Liver (tissue), 9 donors: Measurements from ENCODE around the gene RAB28. TPM values are rescaled to one million over a fixed set of nuclear protein-coding genes. Genes with fewer than 3 reads are reported as not detected.

Experiments used
- DNase-seq: peaks from one replicate; pipeline ENCODE4 v3.0.0-alpha.2; 2017; ENCODE audit warnings: low spot score
- H3K27ac ChIP-seq, 2 donors: one replicate each; pipeline ENCODE4 v1.7.0; 2013; ENCODE audit warnings: inconsistent platforms in 2 of 2, low read length in 2 of 2, control low read depth in 1 of 2, low read depth in 1 of 2, mild to moderate bottlenecking in 1 of 2
- H3K27me3 ChIP-seq, 4 donors: one replicate each; pipeline versions ENCODE4 v1.6.1 to v1.7.0; 2013; ENCODE audit warnings: low read length in 3 of 4, inconsistent platforms in 1 of 4, mild to moderate bottlenecking in 1 of 4, moderate library complexity in 1 of 4; ENCODE audit not compliant: control insufficient read depth in 4 of 4, insufficient read depth in 4 of 4
- H3K36me3 ChIP-seq, 4 donors: one replicate each; pipeline versions ENCODE4 v1.6.1 to v1.7.0; 2013; ENCODE audit warnings: low read length in 3 of 4, mild to moderate bottlenecking in 3 of 4, low read depth in 1 of 4, moderate library complexity in 1 of 4; ENCODE audit not compliant: control insufficient read depth in 4 of 4, insufficient read depth in 3 of 4
- H3K4me1 ChIP-seq, 4 donors: one replicate each; pipeline versions ENCODE4 v1.6.1 to v1.7.0; 2013; ENCODE audit warnings: low read length in 3 of 4, mild to moderate bottlenecking in 3 of 4, moderate library complexity in 1 of 4; ENCODE audit not compliant: control insufficient read depth in 4 of 4, insufficient read depth in 4 of 4
- H3K4me3 ChIP-seq, 3 donors: one replicate each; pipeline versions ENCODE4 v1.6.1 to v1.7.0; 2013; ENCODE audit warnings: low read length in 3 of 3, control low read depth in 1 of 3, low read depth in 1 of 3, mild to moderate bottlenecking in 1 of 3
- H3K9ac ChIP-seq, 2 donors: one replicate each; pipeline ENCODE4 v1.7.0; 2013; ENCODE audit warnings: low read length in 2 of 2, mild to moderate bottlenecking in 2 of 2, moderate library complexity in 2 of 2, control low read depth in 1 of 2, low read depth in 1 of 2
- H3K9me3 ChIP-seq, 4 donors: one replicate each; pipeline versions ENCODE4 v1.6.1 to v1.7.0; 2013; ENCODE audit warnings: low read length in 3 of 4; ENCODE audit not compliant: control insufficient read depth in 4 of 4
- ATF3 ChIP-seq: IDR thresholded peaks from 2 replicates; pipeline ENCODE4 v1.6.1; 2016; ENCODE audit warnings: antibody characterized with exemption
- EGR1 ChIP-seq, 2 donors: IDR thresholded peaks; 2 replicates each; pipeline ENCODE4 v1.6.1; 2016 to 2018; ENCODE audit warnings: antibody characterized with exemption in 2 of 2, low read depth in 2 of 2
- FOXA1 ChIP-seq: IDR thresholded peaks from 2 replicates; pipeline ENCODE4 v1.6.1; 2016; ENCODE audit warnings: antibody characterized with exemption
- FOXA2 ChIP-seq: IDR thresholded peaks from 2 replicates; pipeline ENCODE4 v1.6.1; 2016; ENCODE audit warnings: antibody characterized with exemption
- GABPA ChIP-seq, 2 donors: IDR thresholded peaks in 1 of 2; conservative IDR thresholded peaks in 1 of 2; 2 replicates each; pipeline ENCODE4 v1.6.1; 2016; ENCODE audit warnings: antibody characterized with exemption in 2 of 2, mild to moderate bottlenecking in 1 of 2, moderate library complexity in 1 of 2
- HNF4A ChIP-seq, 2 donors: conservative IDR thresholded peaks; 2 replicates each; pipeline ENCODE4 v1.6.1; 2016; ENCODE audit warnings: antibody characterized with exemption in 2 of 2, mild to moderate bottlenecking in 2 of 2
- HNF4G ChIP-seq: IDR thresholded peaks from 2 replicates; pipeline ENCODE4 v1.6.1; 2016; ENCODE audit warnings: antibody characterized with exemption
- JUND ChIP-seq, 2 donors: IDR thresholded peaks; 2 replicates each; pipeline ENCODE4 v1.6.1; 2016; ENCODE audit warnings: antibody characterized with exemption in 2 of 2
- MAX ChIP-seq: IDR thresholded peaks from 2 replicates; pipeline ENCODE4 v1.6.1; 2016; ENCODE audit warnings: antibody characterized with exemption
- NR2F2 ChIP-seq: IDR thresholded peaks from 2 replicates; pipeline ENCODE4 v1.6.1; 2016; ENCODE audit warnings: antibody characterized with exemption
- RAD21 ChIP-seq, 2 donors: IDR thresholded peaks; 2 replicates each; pipeline ENCODE4 v1.6.1; 2016; ENCODE audit warnings: antibody characterized with exemption in 2 of 2, mild to moderate bottlenecking in 2 of 2
- REST ChIP-seq: IDR thresholded peaks from 2 replicates; pipeline ENCODE4 v1.6.1; 2016; ENCODE audit warnings: antibody characterized with exemption, mild to moderate bottlenecking
- SP1 ChIP-seq: IDR thresholded peaks from 2 replicates; pipeline ENCODE4 v1.6.1; 2018; ENCODE audit warnings: antibody characterized with exemption, mild to moderate bottlenecking
- TAF1 ChIP-seq: conservative IDR thresholded peaks from 2 replicates; pipeline ENCODE4 v1.6.1; 2016; ENCODE audit warnings: antibody characterized with exemption, mild to moderate bottlenecking
- YY1 ChIP-seq: IDR thresholded peaks from 2 replicates; pipeline ENCODE4 v1.6.1; 2016; ENCODE audit warnings: antibody characterized with exemption, mild to moderate bottlenecking
- ZBTB33 ChIP-seq: IDR thresholded peaks from 2 replicates; pipeline ENCODE4 v1.6.1; 2016; ENCODE audit warnings: antibody characterized with exemption
- WGBS: extraction: QIAGEN DNeasy Blood & Tissue Kit; methylation state at CpG from one replicate; pipeline ENCODE4 v1.1.7; 2013; 5-methylcytosine and 5-hydroxymethylcytosine counted together
- polyA plus RNA-seq, 2 donors: library from polyadenylated mRNA; stranded (reverse) in 1 of 2; unstranded in 1 of 2; fragments of 200-250 nt in 1 of 2; fragments of >200 nt in 1 of 2; fragmentation: Nextera tagmentation in 1 of 2; extraction: Ambion mirVana in 1 of 2; gene quantifications; one replicate each; pipeline versions ENCODE4 v1.2.1 to v1.2.3, GENCODE V29; 2013 to 2015
- total RNA-seq, 2 donors: library from RNA; depleted of rRNA; stranded (reverse); fragments of >200 nt; gene quantifications; one replicate each; pipeline ENCODE4 v1.2.3, GENCODE V29; 2014
- donor health status: healthy.
- donor health status: healthy.
- donor health status: healthy.
- donor health status: healthy.
- donor health status: healthy.

The RAB28 gene
- total and polyA plus RNA-seq, 4 donors, result 3.9 to 7.7 (median 6.8) TPM

GRCh38 chr4:13514722-13515121, 30.6 kb upstream of the RAB28 start:
- Histone ChIP-seq H3K4me1 (no peaks in the 10 kb centered on the region), H3K36me3 (no peaks in the 10 kb centered on the region), H3K9me3 (no peaks in the 10 kb centered on the region), H3K4me3 (no peak overlapping the region), H3K27me3 (peaks cover 0 to 9% (median 3%) of the 10 kb centered on the region in 4 donors), H3K9ac (no peak overlapping the region), H3K27ac (no peak overlapping the region)
- WGBS, result 69% methylated on average over 4 of the region's 4 CpGs
- DNase-seq, result no peak
- TF ChIP-seq HNF4A (conservative IDR thresholded peaks at IDR 0.05) (no peak), RAD21 (IDR thresholded peaks at IDR 0.05) (no peak), SP1 (no peak), GABPA (IDR thresholded peaks at IDR 0.05 in 1 of 2, conservative IDR thresholded peaks at IDR 0.05 in 1 of 2) (no peak), FOXA2 (no peak), TAF1 (no peak), MAX (no peak), REST (no peak), JUND (IDR thresholded peaks at IDR 0.05) (no peak), ATF3 (no peak), EGR1 (IDR thresholded peaks at IDR 0.05; ENCODE audit: low read depth in 2 of 2) (no peak), ZBTB33 (no peak), HNF4G (no peak), FOXA1 (no peak), YY1 (no peak), NR2F2 (no peak)

GRCh38 chr4:13511101-13511500, 27.0 kb upstream of the RAB28 start:
- no peaks in the 10 kb centered on the region for H3K9me3 ChIP-seq
- TF ChIP-seq HNF4A (conservative IDR thresholded peaks at IDR 0.05) (no peak), RAD21 (IDR thresholded peaks at IDR 0.05) (no peak)
- no peaks in the 10 kb centered on the region for H3K4me1 ChIP-seq
- H3K27ac ChIP-seq, result no peak overlapping the region
- H3K36me3 ChIP-seq, result no peaks in the 10 kb centered on the region
- no peak for DNase-seq
- H3K27me3 ChIP-seq, result peaks cover 0 to 9% (median 1%) of the 10 kb centered on the region in 4 donors
- no peak overlapping the region for H3K9ac ChIP-seq
- H3K4me3 ChIP-seq, result no peak overlapping the region
